GM21515 (cell line): ENCODE data around the gene PCDH7.

ENCODE experiments used
- ATAC-seq: cut with Tn5 transposase; IDR thresholded peaks from one replicate; pipeline ENCODE4 v1.9.1; 2021; ENCODE audit not compliant: unreplicated experiment

The PCDH7 gene

GRCh38 chr4:30725562-30725961, 5.4 kb downstream of the PCDH7 start:
- ATAC-seq: no peak

- ATAC-seq: no peak
Measured at GRCh38 chr4:30726090-30726675, 6.0 kb downstream of the PCDH7 start.

GRCh38 chr4:30727409-30727808, 7.2 kb downstream of the PCDH7 start:
- ATAC-seq: no peak

- no peak for ATAC-seq
Measured at GRCh38 chr4:30728311-30728710, 8.1 kb downstream of the PCDH7 start.

GRCh38 chr4:30743897-30744296, 23.7 kb downstream of the PCDH7 start:
- ATAC-seq: no peak

GRCh38 chr4:30744386-30744785, 24.2 kb downstream of the PCDH7 start:
- ATAC-seq: no peak

- ATAC-seq: no peak
Measured at GRCh38 chr4:30744957-30745640, 24.9 kb downstream of the PCDH7 start.

GRCh38 chr4:30746735-30747134, 26.6 kb downstream of the PCDH7 start:
- ATAC-seq: no peak

GRCh38 chr4:30753316-30753715, 33.1 kb downstream of the PCDH7 start:
- no peak for ATAC-seq

GRCh38 chr4:30754021-30754420, 33.9 kb downstream of the PCDH7 start:
- no peak for ATAC-seq

- ATAC-seq: no peak
Measured at GRCh38 chr4:30755346-30755745, 35.2 kb downstream of the PCDH7 start.

- no peak for ATAC-seq
Measured at GRCh38 chr4:30756553-30756952, 36.4 kb downstream of the PCDH7 start.

GRCh38 chr4:30757357-30757756, 37.2 kb downstream of the PCDH7 start:
- no peak for ATAC-seq

GRCh38 chr4:30760551-30760950, 40.4 kb downstream of the PCDH7 start:
- no peak for ATAC-seq

- no peak for ATAC-seq
Measured at GRCh38 chr4:30763321-30763727, 43.2 kb downstream of the PCDH7 start.

- no peak for ATAC-seq
Measured at GRCh38 chr4:30765022-30765421, 44.9 kb downstream of the PCDH7 start.

GRCh38 chr4:30767147-30767845, 47.1 kb downstream of the PCDH7 start:
- no peak for ATAC-seq

GRCh38 chr4:30768277-30768676, 48.1 kb downstream of the PCDH7 start:
- no peak for ATAC-seq

- no peak for ATAC-seq
Measured at GRCh38 chr4:30769093-30769492, 48.9 kb downstream of the PCDH7 start.

- no peak for ATAC-seq
Measured at GRCh38 chr4:30770049-30770549, 49.9 kb downstream of the PCDH7 start.

- ATAC-seq: no peak
Measured at GRCh38 chr4:30770812-30771211, 50.6 kb downstream of the PCDH7 start.

- no peak for ATAC-seq
Measured at GRCh38 chr4:30776451-30776850, 56.3 kb downstream of the PCDH7 start.
